AG04449 (cell line): ENCODE data around the gene SMARCB1.

Experiments used
- CTCF ChIA-PET: fragments of 350-600 bp; formaldehyde crosslinking; extraction: SDS; loops from one replicate; lab custom pipeline; 2021; ENCODE audit warnings: antibody characterized with exemption; lab: Yijun Ruan, JAX
- POLR2A ChIA-PET: fragments of 400-600, 350-600 bp; formaldehyde crosslinking; extraction: SDS; loops from one replicate; lab custom pipeline; 2020; ENCODE audit warnings: antibody characterized with exemption, inconsistent platforms; lab: Yijun Ruan, JAX
- DNase-seq: peaks from one replicate; pipeline ENCODE4 v3.0.0-alpha.2; 2010; ENCODE audit warnings: low read depth, low spot score
- H3K4me3 ChIP-seq: 2 replicates; pipeline ENCODE4 v1.5.1; 2011; ENCODE audit warnings: low read depth, mild to moderate bottlenecking, control low read depth, low read length
- TF ChIP-seq, protein P1 (sequence below): IDR thresholded peaks from one replicate; pipeline ENCODE4 v1.5.1; 2011; ENCODE audit warnings: mild to moderate bottlenecking, moderate library complexity, low read length, control low read depth, inconsistent platforms; ENCODE audit not compliant: insufficient read depth; ENCODE audit errors: missing control alignments

The SMARCB1 gene

GRCh38 chr22:23832226-23833016, 45.7 kb downstream of the SMARCB1 start:
- ChIA-PET POLR2A (no interaction called here), CTCF (interaction anchor here (0.9 to 5.0 kb wide), 6 partner anchors 13 to 87 kb away, joined by 3 to 38 read pairs (median 4); partner anchors contain the start of genes CHCHD10 and MIF)
- no peak overlapping the region for H3K4me3 ChIP-seq
- DNase-seq, result no peak
- TF ChIP-seq, protein P1, sequence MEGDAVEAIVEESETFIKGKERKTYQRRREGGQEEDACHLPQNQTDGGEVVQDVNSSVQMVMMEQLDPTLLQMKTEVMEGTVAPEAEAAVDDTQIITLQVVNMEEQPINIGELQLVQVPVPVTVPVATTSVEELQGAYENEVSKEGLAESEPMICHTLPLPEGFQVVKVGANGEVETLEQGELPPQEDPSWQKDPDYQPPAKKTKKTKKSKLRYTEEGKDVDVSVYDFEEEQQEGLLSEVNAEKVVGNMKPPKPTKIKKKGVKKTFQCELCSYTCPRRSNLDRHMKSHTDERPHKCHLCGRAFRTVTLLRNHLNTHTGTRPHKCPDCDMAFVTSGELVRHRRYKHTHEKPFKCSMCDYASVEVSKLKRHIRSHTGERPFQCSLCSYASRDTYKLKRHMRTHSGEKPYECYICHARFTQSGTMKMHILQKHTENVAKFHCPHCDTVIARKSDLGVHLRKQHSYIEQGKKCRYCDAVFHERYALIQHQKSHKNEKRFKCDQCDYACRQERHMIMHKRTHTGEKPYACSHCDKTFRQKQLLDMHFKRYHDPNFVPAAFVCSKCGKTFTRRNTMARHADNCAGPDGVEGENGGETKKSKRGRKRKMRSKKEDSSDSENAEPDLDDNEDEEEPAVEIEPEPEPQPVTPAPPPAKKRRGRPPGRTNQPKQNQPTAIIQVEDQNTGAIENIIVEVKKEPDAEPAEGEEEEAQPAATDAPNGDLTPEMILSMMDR, result no peak

GRCh38 chr22:23833017-23833751, 46.4 kb downstream of the SMARCB1 start:
- POLR2A ChIA-PET, result no interaction called here
- DNase-seq, result no peak
- no peak overlapping the region for H3K4me3 ChIP-seq
- TF ChIP-seq, protein P1, result no peak
- CTCF ChIA-PET, result interaction anchor here (1.1 to 5.0 kb wide), 2 partner anchors 16 to 61 kb away, joined by 4 to 38 read pairs; partner anchors contain the start of gene MIF

- POLR2A ChIA-PET, result no interaction called here
- TF ChIP-seq, protein P1, result no peak
- no peak overlapping the region for H3K4me3 ChIP-seq
- no peak for DNase-seq
- CTCF ChIA-PET, result interaction anchor here (5.0 kb wide), 1 partner anchor 15 kb away, joined by 38 read pairs; no protein-coding TSS in a partner anchor
These were observed 47.1 kb downstream of the SMARCB1 start for GRCh38 chr22:23833911-23834317.

- TF ChIP-seq, protein P1, result no peak
- no peak overlapping the region for H3K4me3 ChIP-seq
- no peak for DNase-seq
- ChIA-PET CTCF (interaction anchor here (1.8 to 5.0 kb wide), 2 partner anchors 12 to 15 kb away, joined by 5 to 38 read pairs; no protein-coding TSS in a partner anchor), POLR2A (no interaction called here)
These were observed 47.6 kb downstream of the SMARCB1 start for GRCh38 chr22:23834406-23834792.

DNA sequence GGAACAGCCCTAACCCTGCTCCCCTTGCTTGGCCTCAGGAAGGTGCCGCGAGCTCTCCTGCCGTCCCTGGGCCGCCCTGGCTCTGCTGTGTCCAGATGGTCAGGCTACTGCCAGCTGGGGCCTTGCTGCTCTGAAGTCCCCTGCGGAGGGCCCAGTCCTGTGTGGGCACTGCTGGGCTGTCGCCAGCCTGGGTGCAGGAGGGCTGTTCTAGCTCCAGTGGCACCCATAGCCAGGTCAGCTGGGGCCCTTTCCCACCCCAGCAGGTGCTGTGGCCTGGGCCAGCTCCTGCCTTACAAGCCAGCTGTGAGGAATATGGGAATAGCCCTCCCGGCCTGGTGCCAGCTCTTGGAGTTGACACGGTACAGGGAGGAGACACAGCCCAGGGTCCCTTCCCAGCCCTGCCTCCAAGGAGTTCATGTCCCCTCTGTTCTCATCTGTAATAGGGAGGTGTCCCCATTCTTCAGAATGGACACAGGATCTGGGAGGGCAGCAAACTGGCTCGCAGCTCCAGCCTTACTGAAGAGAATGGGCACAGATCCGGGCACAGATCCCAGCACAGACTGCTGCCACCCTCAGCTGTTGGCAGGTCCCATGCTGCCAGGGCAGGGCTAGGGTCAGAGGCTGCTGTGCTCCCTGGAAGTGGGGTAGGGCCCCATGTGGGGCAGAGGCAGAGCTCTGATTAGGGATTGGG, 48.2 kb downstream of the SMARCB1 start:
- POLR2A ChIA-PET, result interaction anchor here (0.5 kb wide), 1 partner anchor 23 kb away, joined by 3 read pairs; no protein-coding TSS in a partner anchor
- CTCF ChIA-PET, result interaction anchor here (1.1 to 5.0 kb wide), 4 partner anchors 11 to 64 kb away, joined by 3 to 38 read pairs (median 4); partner anchors contain the start of gene SLC2A11
- no peak for DNase-seq
- no peak overlapping the region for H3K4me3 ChIP-seq
- TF ChIP-seq, protein P1, result no peak
